Activated CD4-positive, alpha-beta T cell treated with anti-CD3 and anti-CD28 coated beads for 24 hours (primary cell): ENCODE measurements around the gene SH3BGR.
"Not testable (repeated sequence)": the region's sequence is repeated elsewhere in the genome, so short reads cannot be mapped to it uniquely, and the experiment has no call there.

ENCODE experiments used
- DNase-seq, 2 donors: peaks; one replicate each; pipeline ENCODE4 v3.0.0-alpha.2; 2020; ENCODE audit warnings: low read depth in 2 of 2

The SH3BGR gene

GRCh38 chr21:39515684-39516472, 64.1 kb downstream of the SH3BGR start:
- no peak for DNase-seq

GRCh38 chr21:39518055-39518846, 66.5 kb downstream of the SH3BGR start:
- DNase-seq, result peak; percentile 18 to 22

- no peak for DNase-seq
These were observed 67.1 kb downstream of the SH3BGR start for GRCh38 chr21:39518847-39519210.

GRCh38 chr21:39519835-39520234, 68.1 kb downstream of the SH3BGR start:
- DNase-seq, result no peak

- no peak for DNase-seq
These were observed 71.6 kb downstream of the SH3BGR start for GRCh38 chr21:39523399-39523798.

- no peak for DNase-seq
These were observed 72.1 kb downstream of the SH3BGR start for GRCh38 chr21:39523915-39524314.

GRCh38 chr21:39525129-39525528, 73.4 kb downstream of the SH3BGR start:
- no peak for DNase-seq

- no peak for DNase-seq
These were observed 73.8 kb downstream of the SH3BGR start for GRCh38 chr21:39525601-39526000.

GRCh38 chr21:39527067-39527595, 75.4 kb downstream of the SH3BGR start:
- no peak for DNase-seq

- no peak for DNase-seq
These were observed 76.1 kb downstream of the SH3BGR start for GRCh38 chr21:39527664-39528381.

- DNase-seq, result no peak
These were observed 77.3 kb downstream of the SH3BGR start for GRCh38 chr21:39529026-39529425.

- DNase-seq, result no peak
These were observed 79.3 kb downstream of the SH3BGR start for GRCh38 chr21:39531064-39531463.

GRCh38 chr21:39531840-39532239, 80.1 kb downstream of the SH3BGR start:
- DNase-seq, result no peak

- DNase-seq, result no peak
These were observed 82.0 kb downstream of the SH3BGR start for GRCh38 chr21:39533545-39534380.

GRCh38 chr21:39535646-39536437, 84.1 kb downstream of the SH3BGR start:
- no peak for DNase-seq

GRCh38 chr21:39536835-39537234, 85.1 kb downstream of the SH3BGR start:
- no peak for DNase-seq

- no peak for DNase-seq
These were observed 85.8 kb downstream of the SH3BGR start for GRCh38 chr21:39537571-39537970.

- no peak for DNase-seq
These were observed 86.8 kb downstream of the SH3BGR start for GRCh38 chr21:39538453-39539042.

- not testable (repeated sequence) for DNase-seq
These were observed 88.6 kb downstream of the SH3BGR start for GRCh38 chr21:39540367-39540766.

GRCh38 chr21:39542736-39543135, 91.0 kb downstream of the SH3BGR start:
- DNase-seq, result no peak
